HG03439 (cell line): ENCODE measurements around the gene ZNF697.
"Not testable (repeated sequence)": the region's sequence is repeated elsewhere in the genome, so short reads cannot be mapped to it uniquely, and the experiment has no call there.

Source experiments
- ATAC-seq: cut with Tn5 transposase; IDR thresholded peaks from one replicate; pipeline ENCODE4 v1.9.1; 2021; ENCODE audit warnings: mild to moderate bottlenecking, moderate library complexity; ENCODE audit not compliant: unreplicated experiment

Gene ZNF697

DNA sequence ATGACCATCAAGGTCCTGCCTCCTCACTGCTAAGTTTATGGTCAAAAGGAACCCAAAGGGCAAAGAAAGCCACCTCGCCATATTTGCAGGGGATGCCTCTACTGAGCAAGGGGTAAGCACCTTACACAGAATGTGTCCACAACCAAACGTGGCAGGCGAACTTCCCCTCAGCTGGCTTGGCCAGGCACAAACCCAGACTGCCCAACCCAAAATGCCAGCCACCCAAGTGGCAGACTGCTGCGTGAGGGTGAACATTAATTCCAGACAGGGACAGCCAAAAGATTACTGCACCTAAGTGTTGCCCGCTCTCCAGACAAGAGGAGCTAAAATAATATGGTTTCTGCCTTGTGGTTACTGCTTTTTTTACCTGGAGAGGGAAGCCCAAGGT lies 16.0 kb downstream of the ZNF697 start:
- ATAC-seq = no peak

DNA sequence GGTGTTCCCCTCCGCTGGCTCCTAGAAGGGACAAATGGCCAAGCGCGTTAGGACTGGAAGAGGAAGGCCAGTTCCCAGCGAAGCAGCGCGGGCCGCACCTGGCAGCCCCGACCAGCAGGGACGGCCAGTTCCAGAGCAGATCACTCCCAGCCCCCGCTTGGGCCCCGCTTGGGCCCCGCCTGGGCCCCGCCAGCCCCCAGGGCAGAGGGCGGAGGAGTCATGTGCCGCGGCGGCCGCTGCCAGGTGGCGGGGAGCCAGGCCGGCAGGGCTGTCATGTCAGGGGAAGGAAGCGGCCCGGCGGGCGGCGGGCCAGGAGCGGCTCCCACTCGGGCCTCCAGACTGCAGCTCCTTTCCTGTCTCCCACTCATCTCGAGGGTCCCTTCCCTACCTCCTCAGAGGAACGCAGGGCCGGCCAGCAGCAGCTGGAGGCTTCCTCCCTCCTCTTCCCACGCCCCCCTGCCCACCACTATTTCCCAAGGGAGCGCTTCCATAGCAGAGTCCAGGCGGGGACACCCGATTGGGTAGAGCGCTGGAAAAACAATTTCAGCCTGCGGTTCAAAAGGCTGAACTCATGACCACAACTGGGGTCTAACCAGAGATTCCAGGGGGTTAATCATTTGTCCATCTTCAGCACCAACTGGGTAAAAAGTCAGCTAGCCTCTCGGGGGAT lies 16.5 kb downstream of the ZNF697 start:
- ATAC-seq = no peak

DNA sequence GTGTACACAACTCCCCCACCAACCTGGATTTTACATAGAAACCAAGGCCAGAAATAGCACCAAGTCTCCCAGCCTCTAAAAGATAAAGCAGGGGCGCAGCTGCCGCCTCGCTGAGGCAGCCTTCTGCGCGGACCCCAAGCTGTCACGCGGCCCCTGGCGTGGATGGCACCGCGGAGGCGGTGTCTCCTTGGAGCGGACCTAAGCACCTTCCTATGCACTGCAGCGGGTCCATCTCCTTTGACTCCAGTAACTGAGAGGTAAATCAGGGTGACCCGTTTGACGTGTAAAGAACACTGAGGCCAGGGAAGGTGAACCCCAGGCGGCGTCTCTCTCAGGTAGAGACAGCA lies 17.0 kb downstream of the ZNF697 start:
- ATAC-seq = no peak

DNA sequence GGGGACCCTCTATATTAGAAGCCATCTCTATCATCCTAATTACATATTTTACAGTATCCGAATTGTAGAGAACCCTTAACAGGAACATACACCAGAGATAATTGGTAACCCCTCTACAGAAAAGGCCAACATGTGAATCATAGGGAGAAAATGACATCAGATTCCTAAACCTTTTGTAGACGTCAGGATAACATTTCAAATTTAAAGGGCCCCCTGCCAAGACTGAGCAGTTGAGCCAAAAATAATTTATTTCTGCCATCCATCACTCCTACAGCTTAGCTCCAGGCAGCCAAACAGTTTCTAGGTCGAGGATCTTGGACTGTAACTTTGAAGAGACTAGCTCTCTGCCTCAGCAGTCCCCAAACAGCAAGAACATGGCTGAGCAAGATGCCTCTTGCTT lies 21.2 kb downstream of the ZNF697 start:
- no peak for ATAC-seq

DNA sequence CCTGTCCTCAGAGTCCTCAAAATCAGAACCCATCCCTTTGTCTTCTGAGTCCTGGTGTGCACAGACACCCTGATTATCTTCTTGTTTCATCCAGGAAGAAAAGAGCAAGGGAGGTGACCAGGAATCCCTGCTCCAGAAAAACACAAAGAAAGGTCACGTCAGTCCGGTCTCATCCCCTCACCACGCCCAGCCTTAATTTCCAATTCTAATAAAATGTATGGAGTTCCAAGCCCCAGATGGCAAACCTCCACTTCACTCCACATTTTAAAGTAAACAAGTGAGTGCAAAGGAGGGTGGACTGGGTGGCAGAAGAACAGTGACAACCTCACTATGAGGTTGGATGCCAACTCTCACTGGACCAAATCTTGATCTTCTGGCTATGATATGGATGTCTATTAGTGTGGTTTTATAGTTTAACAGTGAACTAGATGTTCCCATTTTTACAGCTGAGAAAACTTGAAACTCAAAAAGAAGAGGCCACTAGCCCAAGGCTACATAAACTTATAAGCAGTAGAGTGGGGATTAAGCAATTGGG lies 22.0 kb downstream of the ZNF697 start:
- ATAC-seq = no peak

DNA sequence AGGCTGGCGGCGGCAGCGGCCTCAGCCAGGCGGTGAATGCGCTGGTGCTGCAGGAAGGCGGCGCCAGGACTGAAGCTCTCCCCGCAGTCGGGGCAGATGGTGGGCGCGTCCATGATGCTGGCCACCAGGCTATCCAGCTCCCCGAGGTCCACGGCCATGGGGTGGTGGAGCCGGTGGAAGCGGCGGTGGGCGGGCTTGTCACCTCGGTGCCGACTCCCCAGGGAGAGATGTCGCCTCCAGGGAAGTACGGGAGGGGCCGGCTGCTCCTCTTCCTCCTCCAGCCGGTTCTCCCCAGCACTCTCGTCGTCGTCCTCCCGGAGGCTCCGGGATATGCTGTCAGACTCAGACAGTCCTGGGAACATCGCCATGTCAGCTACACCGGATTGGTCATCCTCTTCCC lies 24.4 kb downstream of the ZNF697 start:
- no peak for ATAC-seq

DNA sequence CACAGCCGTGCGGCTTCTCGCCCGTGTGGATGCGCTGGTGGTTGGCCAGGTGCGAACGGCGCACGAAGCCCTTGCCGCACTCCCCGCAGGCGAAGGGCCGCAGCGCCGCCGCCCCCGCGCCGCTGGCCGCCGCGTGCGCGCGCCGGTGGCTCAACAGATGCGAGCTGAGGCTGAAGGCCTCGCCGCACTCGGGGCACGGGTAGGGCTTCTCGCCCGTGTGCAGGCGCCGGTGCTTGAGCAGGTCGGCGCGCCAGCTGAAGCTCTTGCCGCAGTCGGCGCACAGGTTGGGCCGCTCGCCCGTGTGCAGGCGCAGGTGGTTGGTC lies 24.9 kb downstream of the ZNF697 start:
- no peak for ATAC-seq

DNA sequence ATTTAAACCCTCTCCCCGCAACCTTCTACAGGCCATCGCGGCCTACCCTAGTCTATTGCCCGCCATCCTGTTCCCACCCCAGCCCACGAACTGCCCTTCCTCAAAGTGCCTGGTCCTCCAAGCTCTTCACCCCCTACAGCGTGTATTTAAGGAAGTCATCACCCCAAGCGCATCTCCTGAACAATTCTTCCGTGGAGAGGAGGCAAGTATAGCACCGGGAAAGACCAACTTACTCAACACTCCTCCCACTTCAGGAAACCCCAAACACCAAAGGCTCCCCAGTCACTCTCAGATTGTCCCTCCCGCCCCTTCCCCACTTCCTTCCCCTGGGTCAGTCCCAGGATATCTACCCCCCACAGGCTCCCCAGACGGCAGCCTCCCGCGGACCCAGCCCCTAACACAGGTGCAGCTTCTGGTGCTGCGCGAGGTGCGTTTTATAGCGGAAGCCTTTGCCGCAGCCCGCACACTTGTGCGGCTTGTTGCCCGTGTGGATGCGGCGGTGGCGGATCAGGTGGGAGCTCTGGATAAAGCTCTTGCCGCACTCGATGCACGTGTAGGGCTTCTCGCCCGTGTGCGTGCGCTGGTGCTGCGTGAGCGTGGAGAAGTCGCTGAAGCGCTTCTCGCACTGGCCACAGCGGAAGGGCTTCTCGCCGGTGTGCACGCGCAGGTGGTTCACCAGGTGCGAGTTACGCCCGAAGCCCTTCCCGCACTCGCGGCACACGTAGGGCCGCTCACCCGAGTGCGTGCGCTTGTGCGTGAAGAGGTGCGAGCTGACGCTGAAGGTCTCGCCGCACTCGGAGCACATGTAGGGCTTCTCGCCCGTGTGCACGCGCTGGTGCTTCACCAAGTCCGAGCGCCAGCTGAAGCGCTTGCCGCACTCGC lies 25.5 kb downstream of the ZNF697 start:
- ATAC-seq = no peak

DNA sequence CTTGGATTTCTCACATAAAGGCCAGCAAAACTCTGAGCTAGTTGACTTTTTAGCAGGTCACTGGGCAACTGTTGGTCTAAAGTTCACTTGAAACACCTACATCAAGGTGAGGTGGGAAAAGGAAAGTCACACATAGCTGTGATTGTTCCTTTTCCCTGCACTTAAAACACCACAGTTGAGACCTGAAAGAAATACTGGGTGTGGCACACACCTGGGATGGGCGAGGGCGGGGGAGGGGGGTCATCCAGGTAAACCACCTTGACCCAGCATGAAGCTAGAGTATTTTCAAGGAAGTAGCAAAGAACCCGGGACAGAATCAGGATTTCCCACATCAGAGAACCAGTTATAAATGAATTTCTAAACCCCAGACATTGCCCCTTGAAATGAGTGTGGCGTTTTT lies 26.4 kb downstream of the ZNF697 start:
- ATAC-seq = no peak

DNA sequence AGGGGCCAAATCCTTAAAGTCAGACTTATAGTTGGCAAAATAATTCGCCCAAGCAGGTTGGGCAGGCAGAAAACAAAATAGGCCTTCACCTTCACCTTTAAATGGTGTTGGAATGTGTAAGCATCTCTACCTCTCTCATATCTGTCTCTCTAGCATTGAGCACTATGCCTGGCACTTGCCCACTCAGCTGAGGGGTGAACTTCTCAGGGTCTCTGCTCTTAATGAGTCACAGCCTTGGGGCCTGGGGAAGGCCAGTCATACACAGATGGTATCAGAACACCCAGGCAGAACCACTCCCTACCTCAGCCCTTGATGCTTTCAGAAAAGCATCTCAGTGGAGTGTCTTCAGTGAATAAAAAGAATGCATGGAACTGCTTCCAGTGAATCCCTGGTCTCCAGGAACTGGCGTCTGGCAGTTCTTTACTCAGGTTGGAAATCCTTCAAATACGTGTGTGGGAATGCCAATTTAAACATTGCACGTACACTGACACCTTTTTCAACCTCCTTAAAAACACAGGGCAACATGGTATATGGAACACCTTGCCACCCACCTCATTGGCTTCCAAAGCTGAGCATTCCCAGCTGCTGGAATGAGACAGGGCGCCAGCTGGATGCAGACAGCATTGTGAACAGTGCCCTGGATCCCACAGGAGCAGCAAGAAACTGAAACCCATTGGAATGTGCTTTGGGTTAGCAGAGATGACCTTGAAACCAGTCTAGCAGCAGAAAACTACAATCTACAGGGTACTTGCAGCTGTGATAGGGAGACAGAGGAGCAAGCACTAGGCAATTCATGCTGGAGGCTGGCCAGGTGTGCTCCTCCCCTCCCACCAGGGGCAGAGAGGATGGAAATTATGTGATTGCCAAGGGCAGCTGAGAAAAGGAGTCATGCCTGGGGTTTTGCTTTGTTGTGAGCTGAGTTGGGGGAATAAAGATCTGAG lies 30.0 kb downstream of the ZNF697 start:
- ATAC-seq = no peak

DNA sequence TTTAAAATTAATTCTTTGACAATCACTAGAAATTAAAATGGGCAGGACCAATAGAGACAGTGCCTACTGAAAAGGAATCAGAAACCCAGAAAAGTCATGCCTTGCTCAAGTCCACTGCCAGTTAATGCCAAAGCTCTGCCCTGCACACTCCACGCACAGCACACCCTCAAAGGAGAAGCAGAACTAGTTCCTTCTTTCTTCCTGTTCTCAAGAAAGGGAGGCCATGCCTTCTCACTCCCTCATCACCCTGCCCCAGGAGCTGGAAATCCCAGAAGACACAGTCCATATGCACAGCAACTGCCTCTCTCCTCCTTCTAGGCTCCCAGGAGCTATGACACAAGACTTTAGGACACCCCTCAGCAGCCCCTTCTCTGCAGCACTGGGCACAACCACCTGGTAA lies 31.3 kb downstream of the ZNF697 start:
- ATAC-seq = not testable (repeated sequence)

DNA sequence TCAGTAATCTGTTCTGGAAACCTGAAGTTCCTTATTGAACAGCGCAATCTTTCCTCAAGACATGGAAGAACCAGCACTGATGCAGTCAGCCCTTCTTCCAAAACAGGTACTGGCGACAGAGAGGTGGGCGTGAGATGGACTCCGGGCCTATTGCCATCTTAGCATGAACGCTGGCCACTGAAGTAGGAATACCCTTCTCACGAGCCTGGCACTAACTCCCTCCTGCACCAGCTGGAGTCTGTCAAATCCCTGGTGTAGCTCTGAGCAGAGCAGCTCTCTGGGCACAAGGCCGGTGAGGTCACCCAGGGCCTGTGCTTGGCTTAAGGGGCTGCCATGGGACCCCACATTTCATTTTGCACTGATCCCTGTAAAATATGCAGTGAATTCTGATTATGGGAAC lies 33.0 kb downstream of the ZNF697 start:
- not testable (repeated sequence) for ATAC-seq

DNA sequence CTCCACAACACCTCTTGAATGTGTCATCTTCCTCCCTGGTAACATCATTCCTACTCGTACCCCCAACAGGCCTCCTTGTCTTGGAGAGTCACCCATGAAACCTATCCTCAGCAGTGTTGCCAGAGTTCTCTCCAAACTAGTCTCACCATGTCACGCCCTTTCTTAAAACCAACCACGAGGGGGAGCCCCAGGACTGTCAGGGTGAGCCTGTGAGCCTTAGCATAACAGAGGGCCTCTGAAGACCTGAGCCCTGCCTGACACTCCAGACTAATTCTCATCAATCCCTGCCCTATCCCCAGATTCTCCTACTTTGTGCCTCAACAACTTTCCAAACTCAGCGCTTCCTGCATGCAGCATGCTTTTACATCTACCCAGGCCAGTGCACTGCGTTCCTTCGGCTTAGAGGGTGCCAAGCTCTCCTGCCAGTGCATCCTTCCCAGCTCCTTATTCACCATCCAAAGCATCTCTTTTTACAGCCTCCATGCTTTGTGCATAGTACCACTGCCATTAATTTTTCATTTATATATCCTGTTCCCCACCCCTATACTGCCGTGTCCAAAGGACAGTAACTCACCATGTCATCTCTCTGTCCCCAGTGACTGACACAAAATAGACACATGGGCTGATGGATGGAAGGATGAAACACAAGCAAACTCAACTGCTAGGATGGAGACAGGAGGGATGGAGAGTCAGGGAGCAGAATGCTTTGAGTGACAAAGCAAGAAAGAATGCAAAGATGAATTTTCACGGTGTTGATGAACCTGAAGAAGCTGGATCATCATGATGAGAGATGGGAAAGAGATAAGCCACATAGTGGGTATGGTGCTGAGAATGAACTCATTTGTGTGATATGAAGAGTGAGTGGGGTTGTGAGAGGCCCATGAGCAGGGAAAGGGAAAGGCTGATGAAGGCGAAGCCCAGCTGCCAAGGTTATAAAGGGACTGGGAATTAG lies 34.0 kb downstream of the ZNF697 start:
- ATAC-seq = peak; percentile 87

DNA sequence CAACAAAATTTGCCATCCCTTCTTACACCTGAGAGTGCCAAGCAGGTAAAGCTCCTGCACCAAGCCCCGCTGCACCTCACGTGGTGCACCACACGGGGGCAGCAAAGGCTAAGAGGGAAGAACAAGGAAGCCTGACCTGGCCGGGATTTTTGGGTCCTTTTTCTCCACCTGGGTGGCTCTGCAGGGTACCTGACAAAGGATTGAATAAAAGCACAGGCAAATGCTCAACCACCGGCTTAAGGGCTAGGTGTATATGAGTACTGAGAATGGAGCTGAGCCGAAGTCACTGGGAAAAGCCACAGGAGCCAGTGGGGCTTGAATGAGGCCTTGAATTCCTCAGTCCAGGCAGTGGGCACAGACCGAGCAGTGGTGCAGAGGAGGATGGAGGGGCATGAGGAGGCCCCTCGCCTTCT lies 36.4 kb downstream of the ZNF697 start:
- ATAC-seq = no peak

DNA sequence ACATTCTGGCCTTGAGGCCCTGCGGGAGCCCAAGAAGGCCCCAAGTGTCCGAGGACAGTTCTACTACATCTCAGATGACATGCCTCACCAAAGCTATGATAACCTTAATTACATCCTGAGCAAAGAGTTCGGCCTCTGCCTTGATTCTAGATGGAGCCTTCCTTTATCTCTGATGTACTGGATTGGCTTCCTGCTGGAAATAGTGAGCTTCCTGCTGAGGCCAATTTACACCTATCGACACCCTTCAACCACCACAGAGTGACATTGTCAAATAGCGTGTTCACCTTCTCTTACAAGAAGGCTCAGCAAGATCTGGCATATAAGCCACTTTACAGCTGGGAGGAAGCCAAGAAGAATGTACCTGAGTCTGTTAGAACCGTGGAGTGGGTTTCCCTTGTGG lies 39.2 kb downstream of the ZNF697 start:
- not testable (repeated sequence) for ATAC-seq

DNA sequence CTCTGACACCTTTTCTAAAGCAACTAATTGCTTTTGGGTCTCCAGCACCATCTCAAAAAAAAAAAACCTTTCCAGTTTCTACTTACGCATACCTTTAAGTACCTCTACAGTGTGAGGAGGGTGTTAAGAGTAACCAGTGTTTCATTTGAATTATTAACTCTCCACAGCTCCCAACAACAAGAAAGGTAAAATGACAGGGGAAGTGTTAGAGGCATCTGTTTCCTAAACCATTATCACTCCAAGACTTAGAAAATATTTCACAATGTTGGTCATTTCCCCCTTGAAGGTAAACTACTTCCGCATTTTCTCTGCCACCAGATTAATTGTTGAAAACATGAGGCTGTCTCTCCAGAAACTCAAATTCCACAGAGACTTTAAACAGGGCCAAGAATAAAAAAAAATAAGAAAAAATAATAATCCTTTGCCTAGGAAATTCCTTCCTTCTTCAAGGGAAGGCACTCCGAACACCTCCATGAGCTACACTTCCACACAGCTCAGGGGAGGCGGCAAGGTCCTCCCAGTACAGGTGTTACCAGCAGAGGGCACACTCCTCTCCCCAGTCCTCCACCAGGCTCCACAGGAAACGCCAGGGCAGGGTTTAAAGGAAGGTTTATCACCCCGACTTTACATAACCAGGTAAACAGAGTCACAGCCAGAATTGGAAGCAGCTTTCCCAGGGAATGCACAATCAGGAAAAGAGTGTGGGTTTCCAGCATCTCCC lies 40.8 kb downstream of the ZNF697 start:
- ATAC-seq = not testable (repeated sequence)

DNA sequence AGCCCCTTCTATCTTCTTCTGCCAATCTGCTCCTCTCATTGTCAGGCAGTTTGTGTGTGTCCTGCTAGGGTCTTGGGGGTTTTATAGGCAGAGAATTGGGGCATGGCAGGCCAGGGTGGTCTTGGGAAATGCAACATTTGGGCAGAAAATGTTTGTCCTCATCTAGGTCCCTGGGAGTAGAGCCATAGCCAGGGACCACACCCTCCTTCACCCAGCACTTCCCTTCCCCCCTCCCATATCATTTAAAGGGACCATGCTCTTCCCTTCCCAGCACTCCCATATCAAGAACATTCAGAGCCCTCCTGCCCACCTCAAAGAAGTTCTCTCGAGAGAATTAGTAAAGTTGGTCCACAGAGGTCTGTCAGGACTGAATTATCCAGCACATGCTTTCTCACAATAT lies 41.7 kb downstream of the ZNF697 start:
- ATAC-seq = no peak

DNA sequence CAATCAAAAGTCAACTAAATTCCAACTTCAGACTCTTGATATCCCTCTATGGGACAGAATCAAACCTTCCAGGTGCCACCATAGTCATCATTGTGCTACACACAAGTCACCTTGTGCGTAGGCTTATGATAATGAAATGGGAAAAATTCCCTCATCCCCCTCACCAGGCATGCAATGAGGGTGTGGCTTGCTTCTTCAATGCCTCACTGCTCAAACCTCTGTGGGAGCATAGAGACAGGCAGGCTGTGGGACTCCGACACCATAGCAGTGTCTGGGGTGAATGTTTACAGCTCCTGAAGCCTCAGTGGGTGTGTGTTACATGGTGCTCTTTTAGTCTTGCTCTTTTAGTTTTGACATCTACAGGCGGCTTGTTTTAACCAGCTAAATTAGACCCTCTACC lies 42.4 kb downstream of the ZNF697 start:
- no peak for ATAC-seq

DNA sequence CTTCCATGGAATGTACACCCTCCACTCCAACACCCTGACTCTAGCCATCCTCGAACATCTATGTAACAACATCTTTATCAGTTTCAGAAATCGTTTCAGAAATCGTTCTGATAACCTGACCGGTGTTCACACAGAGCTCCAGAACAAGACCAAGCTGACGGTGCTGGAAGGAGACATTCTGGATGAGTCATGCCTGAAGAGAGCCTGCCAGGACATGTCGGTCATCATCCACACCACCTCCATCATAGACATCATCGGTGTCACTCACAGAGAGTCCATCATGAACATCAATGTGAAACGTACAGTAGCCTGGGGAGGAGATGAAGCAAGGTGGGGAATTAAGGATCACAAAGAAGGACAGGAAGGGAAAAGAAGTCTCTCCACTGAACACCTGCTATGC lies 43.0 kb downstream of the ZNF697 start:
- ATAC-seq = not testable (repeated sequence)

DNA sequence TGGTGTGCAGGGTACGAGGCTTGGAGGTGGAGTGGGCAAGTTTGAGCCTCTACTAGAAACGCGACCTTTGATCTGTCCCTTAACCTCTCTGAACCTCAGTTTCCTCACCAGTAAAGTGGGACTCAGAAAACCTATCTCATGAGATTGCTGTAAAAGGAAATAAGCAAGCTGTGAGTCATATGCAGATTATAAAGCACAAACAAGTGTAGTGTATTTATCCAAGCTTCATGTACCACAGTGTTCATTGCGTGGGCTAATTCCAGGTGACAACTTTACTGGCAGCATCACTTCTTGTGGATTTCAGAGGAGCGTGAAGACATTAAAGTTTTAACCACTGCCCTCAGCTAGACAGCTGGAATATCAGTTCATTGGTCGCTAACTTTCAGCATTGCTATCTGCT lies 44.4 kb downstream of the ZNF697 start:
- no peak for ATAC-seq
